HCT116 (cell line): ENCODE measurements around the gene MSI2. TPM values are rescaled to one million over a fixed set of nuclear protein-coding genes. Genes with fewer than 3 reads are reported as not detected.

Experiments
- ATAC-seq: fragments of 200-7000 bp; cut with Tn5 transposase; 2 replicates; pipeline ENCODE4 v1.9.1; 2020; ENCODE audit warnings: mild to moderate bottlenecking, moderate library complexity
- BruUV-seq: library from RNA; stranded (reverse); fragments of 400-500 nt; replicated peaks from 2 replicates; lab custom pipeline; 2021; lab: Mats Ljungman, UMichigan
- CTCF ChIA-PET: fragments of 300-600 bp; sonication (Branson Sonifier 250); formaldehyde crosslinking; loops from one replicate; lab custom pipeline; 2021; ENCODE audit warnings: antibody characterized with exemption; lab: Charles Lee
- POLR2A ChIA-PET: fragments of 300-600, 350-600 bp; sonication (Branson Sonifier 250); formaldehyde crosslinking; loops from one replicate; lab custom pipeline; 2021; ENCODE audit warnings: antibody characterized with exemption; lab: Charles Lee
- RAD21 ChIA-PET, 2 experiments: fragments of 300-600 bp; sonication (Branson Sonifier 250); formaldehyde crosslinking; loops; one replicate each; lab custom pipeline; 2023; ENCODE audit warnings: low total read pairs in 2 of 2; ENCODE audit not compliant: uncharacterized antibody in 2 of 2, unreplicated experiment in 2 of 2, low non-redundant PET in 1 of 2; lab: Charles Lee
- DNase-seq: peaks from one replicate; pipeline ENCODE4 v3.0.0-alpha.2; 2010; ENCODE audit warnings: low read depth, low spot score
- H2AFZ ChIP-seq: fragments of 200-600 bp; shearing (Covaris generic), sonication (generic); 2 replicates; pipeline ENCODE4 v1.6.1; 2017; ENCODE audit warnings: low read depth, mixed run types, mixed read lengths, antibody characterized with exemption, low read length; ENCODE audit not compliant: poor library complexity, severe bottlenecking
- H3K27ac ChIP-seq: 2 replicates; pipeline ENCODE4 v1.5.1; 2012; ENCODE audit warnings: low read depth, low read length
- H3K27me3 ChIP-seq: fragments of 200-600 bp; sonication (generic); 2 replicates; pipeline ENCODE4 v1.6.1; 2016; ENCODE audit warnings: mixed run types, low read length, mixed read lengths; ENCODE audit not compliant: insufficient read depth
- H3K36me3 ChIP-seq, 2 experiments: fragments of 200-500 bp in 1 of 2; fragments of 200-600 bp in 1 of 2; sonication (Bioruptor generic) in 1 of 2; sonication (generic) in 1 of 2; 2 replicates each; pipeline versions ENCODE4 v1.5.1 to v1.6.1; 2014 to 2016; ENCODE audit warnings: low read length in 2 of 2, inconsistent platforms in 1 of 2, mixed read lengths in 1 of 2, mixed run types in 1 of 2; ENCODE audit not compliant: insufficient read depth in 2 of 2, control insufficient read depth in 1 of 2
- H3K4me1 ChIP-seq, 2 experiments: fragments of 200-600 bp in 1 of 2; sonication (generic) in 1 of 2; 2 replicates each; pipeline versions ENCODE4 v1.5.1 to v1.6.1; 2012 to 2017; ENCODE audit warnings: low read length in 2 of 2, inconsistent platforms in 1 of 2, mild to moderate bottlenecking in 1 of 2, mixed read lengths in 1 of 2, mixed run types in 1 of 2, moderate library complexity in 1 of 2; ENCODE audit not compliant: insufficient read depth in 2 of 2, control insufficient read depth in 1 of 2
- H3K4me2 ChIP-seq: fragments of 200-600 bp; sonication (generic); 2 replicates; pipeline ENCODE4 v1.6.1; 2017; ENCODE audit warnings: mixed run types, low read length, mixed read lengths
- H3K4me3 ChIP-seq, 2 experiments: fragments of 200-600 bp in 1 of 2; sonication (generic) in 1 of 2; replicated peaks in 1 of 2; 2 replicates each; pipeline ENCODE4 v1.5.1; 2011 to 2016; ENCODE audit warnings: low read length in 2 of 2, control low read depth in 1 of 2, low read depth in 1 of 2, mild to moderate bottlenecking in 1 of 2, mixed read lengths in 1 of 2, mixed run types in 1 of 2
- H3K79me2 ChIP-seq: fragments of 200-600 bp; sonication (generic); 2 replicates; pipeline ENCODE4 v1.6.1; 2017; ENCODE audit warnings: mild to moderate bottlenecking, mixed run types, low read length, moderate library complexity, mixed read lengths; ENCODE audit not compliant: insufficient read depth
- H3K9ac ChIP-seq: fragments of 200-600 bp; sonication (generic); 2 replicates; pipeline ENCODE4 v1.6.1; 2016; ENCODE audit warnings: low read length, mixed read lengths
- H3K9me2 ChIP-seq: fragments of 200-600 bp; sonication (generic), shearing (Covaris generic); 2 replicates; pipeline ENCODE4 v1.6.1; 2017; ENCODE audit warnings: mixed run types, mild to moderate bottlenecking, moderate library complexity; ENCODE audit not compliant: insufficient read depth
- H3K9me3 ChIP-seq, 2 experiments: fragments of 200-500 bp in 1 of 2; fragments of 200-600 bp in 1 of 2; sonication (Bioruptor generic) in 1 of 2; sonication (generic) in 1 of 2; 2 replicates each; pipeline ENCODE4 v1.6.1; 2014 to 2017; ENCODE audit warnings: low read length in 2 of 2, mixed read lengths in 2 of 2, inconsistent platforms in 1 of 2, low read depth in 1 of 2, mild to moderate bottlenecking in 1 of 2, mixed run types in 1 of 2, moderate library complexity in 1 of 2; ENCODE audit not compliant: control insufficient read depth in 1 of 2, insufficient read depth in 1 of 2
- H4K20me1 ChIP-seq: fragments of 200-600 bp; sonication (generic), shearing (Covaris generic); 2 replicates; pipeline ENCODE4 v1.6.1; 2017; ENCODE audit warnings: mixed run types, mild to moderate bottlenecking, moderate library complexity; ENCODE audit not compliant: insufficient read depth
- ELF1 ChIP-seq: IDR thresholded peaks from 2 replicates; pipeline ENCODE4 v1.6.1; 2012; ENCODE audit warnings: low read depth, borderline replicate concordance
- EZH2 ChIP-seq: fragments of 200-600 bp; sonication (generic); IDR thresholded peaks from 2 replicates; pipeline ENCODE4 v1.6.1; 2017; ENCODE audit warnings: antibody characterized with exemption, mixed run types
- POLR2A ChIP-seq: IDR thresholded peaks from 2 replicates; pipeline ENCODE4 v1.7.0; 2011; ENCODE audit warnings: borderline replicate concordance; ENCODE audit not compliant: insufficient read depth, insufficient read length; ENCODE audit errors: extremely low read depth
- TCF7L2 ChIP-seq: IDR thresholded peaks from 2 replicates; pipeline ENCODE4 v1.7.0; 2011; ENCODE audit warnings: borderline replicate concordance, inconsistent platforms; ENCODE audit not compliant: insufficient read depth, insufficient read length; ENCODE audit errors: extremely low read depth
- YY1 ChIP-seq: IDR thresholded peaks from 2 replicates; pipeline ENCODE4 v1.6.1; 2011; ENCODE audit warnings: low read length, low read depth, moderate library complexity, mild to moderate bottlenecking; ENCODE audit not compliant: insufficient replicate concordance; ENCODE audit errors: extremely low read depth
- ZFX ChIP-seq: fragments of 450-650 bp; IDR thresholded peaks from 2 replicates; pipeline ENCODE4 v1.6.1; 2017
- intact Hi-C: fragments of 100-400 bp; cut with micrococcal nuclease; formaldehyde crosslinking; loops from 2 replicates; pipeline ENCODE4 v1.10.0; 2022
- total RNA-seq: library from RNA; stranded (reverse); gene quantifications from one replicate; pipeline ENCODE4 v1.2.1, GENCODE V29; 2021; ENCODE audit not compliant: unreplicated experiment
- TF ChIP-seq, protein P1 (sequence below): IDR thresholded peaks from 2 replicates; pipeline ENCODE4 v1.6.1; 2012; ENCODE audit warnings: low read depth
- TF ChIP-seq, protein P2 (sequence below): IDR thresholded peaks from 2 replicates; pipeline ENCODE4 v1.6.1; 2012

MSI2 gene
- total RNA-seq, 1 experiment from 2014 or later: 137 TPM

DNA sequence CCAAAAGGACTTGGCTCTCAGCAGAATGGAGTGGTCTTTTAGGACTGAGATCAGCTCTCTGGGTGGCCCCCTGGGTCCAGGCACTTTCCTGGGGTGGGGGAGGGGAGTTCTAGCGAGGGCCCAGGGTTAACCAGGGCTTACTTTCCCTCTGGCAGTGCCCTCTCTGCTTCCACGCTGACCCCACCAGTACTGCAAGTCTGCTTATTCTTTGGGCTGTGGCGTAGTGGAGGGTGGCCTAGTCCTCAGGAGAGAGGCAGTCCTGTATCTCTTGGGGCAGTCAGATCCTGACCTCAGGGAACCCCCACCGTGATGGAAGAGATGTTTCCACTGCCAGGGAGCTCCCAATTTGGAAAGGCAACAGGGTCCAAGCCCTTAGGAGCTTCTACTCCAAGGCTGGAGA is 409.4 kb downstream of the MSI2 start:
- Histone ChIP-seq H3K9ac (no peak overlapping the region), H3K4me3 (no peak overlapping the region), H3K36me3 (no peaks in the 10 kb centered on the region), H3K79me2 (no peaks in the 10 kb centered on the region), H3K27me3 (no peaks in the 10 kb centered on the region), H3K9me2 (no peaks in the 10 kb centered on the region), H3K4me1 (peaks cover 12 to 21% of the 10 kb centered on the region in 2 experiments), H2AFZ (no peak overlapping the region), H4K20me1 (no peaks in the 10 kb centered on the region), H3K4me2 (no peak overlapping the region), H3K27ac (no peak overlapping the region), H3K9me3 (no peaks in the 10 kb centered on the region)
- POLR2A ChIA-PET: no interaction called here
- no TSS peak for BruUV-seq
- ATAC-seq (no peak), DNase-seq (no peak)
- RAD21 ChIA-PET: no interaction called here
- CTCF ChIA-PET: no interaction called here
- TF ChIP-seq EZH2 (no peak), YY1 (no peak)
- TF ChIP-seq, protein P1, sequence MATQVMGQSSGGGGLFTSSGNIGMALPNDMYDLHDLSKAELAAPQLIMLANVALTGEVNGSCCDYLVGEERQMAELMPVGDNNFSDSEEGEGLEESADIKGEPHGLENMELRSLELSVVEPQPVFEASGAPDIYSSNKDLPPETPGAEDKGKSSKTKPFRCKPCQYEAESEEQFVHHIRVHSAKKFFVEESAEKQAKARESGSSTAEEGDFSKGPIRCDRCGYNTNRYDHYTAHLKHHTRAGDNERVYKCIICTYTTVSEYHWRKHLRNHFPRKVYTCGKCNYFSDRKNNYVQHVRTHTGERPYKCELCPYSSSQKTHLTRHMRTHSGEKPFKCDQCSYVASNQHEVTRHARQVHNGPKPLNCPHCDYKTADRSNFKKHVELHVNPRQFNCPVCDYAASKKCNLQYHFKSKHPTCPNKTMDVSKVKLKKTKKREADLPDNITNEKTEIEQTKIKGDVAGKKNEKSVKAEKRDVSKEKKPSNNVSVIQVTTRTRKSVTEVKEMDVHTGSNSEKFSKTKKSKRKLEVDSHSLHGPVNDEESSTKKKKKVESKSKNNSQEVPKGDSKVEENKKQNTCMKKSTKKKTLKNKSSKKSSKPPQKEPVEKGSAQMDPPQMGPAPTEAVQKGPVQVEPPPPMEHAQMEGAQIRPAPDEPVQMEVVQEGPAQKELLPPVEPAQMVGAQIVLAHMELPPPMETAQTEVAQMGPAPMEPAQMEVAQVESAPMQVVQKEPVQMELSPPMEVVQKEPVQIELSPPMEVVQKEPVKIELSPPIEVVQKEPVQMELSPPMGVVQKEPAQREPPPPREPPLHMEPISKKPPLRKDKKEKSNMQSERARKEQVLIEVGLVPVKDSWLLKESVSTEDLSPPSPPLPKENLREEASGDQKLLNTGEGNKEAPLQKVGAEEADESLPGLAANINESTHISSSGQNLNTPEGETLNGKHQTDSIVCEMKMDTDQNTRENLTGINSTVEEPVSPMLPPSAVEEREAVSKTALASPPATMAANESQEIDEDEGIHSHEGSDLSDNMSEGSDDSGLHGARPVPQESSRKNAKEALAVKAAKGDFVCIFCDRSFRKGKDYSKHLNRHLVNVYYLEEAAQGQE: no peak
- intact Hi-C loops: no loop called here

DNA sequence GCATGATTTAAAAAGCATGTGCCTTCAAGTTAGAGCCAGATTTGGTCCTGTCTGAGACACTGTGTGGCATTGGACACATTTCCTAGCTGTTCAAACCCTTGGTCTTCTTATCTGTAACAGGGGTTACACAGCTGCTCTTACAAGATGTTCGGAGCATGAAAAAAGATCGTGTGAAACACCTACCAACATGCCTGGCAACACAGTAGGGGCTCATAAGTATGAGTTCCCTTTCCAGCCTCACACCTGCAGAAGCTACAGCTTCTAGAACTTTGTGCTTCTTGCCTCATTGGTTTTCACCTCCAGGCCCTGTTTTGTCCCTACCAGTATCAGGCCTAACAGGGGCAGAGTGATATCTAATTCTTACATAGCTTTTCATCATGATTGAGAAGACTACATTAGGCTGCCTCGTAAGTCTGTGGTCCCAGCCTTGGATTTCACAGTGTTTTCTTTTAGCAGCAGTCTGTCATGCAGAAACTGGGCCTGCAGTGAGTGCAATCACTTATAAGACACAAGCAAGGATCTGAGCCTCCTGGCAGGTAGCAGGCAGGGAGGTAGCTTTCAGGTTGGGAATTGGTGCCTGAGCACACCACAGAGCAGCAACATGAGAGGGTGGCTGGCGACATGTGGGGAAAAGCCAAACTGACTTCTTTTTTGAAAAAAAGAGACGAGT is 410.0 kb downstream of the MSI2 start:
- Histone ChIP-seq H2AFZ (no peak overlapping the region), H3K9ac (no peak overlapping the region), H3K27ac (no peak overlapping the region)
- ChIA-PET RAD21 (no interaction called here), POLR2A (no interaction called here)
- TF ChIP-seq TCF7L2 (no peak), ZFX (no peak), POLR2A (no peak), ELF1 (no peak)
- TF ChIP-seq, protein P2, sequence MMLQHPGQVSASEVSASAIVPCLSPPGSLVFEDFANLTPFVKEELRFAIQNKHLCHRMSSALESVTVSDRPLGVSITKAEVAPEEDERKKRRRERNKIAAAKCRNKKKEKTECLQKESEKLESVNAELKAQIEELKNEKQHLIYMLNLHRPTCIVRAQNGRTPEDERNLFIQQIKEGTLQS: no peak
- TF ChIP-seq, all 23 proteins: peak for 0
- Histone ChIP-seq H3K79me2 (no peaks in the 10 kb centered on the region), H3K36me3 (no peaks in the 10 kb centered on the region), H3K9me3 (no peaks in the 10 kb centered on the region), H3K4me3 (no peak overlapping the region), H4K20me1 (no peaks in the 10 kb centered on the region), H3K27me3 (no peaks in the 10 kb centered on the region), H3K4me2 (no peak overlapping the region), H3K4me1 (peaks cover 12 to 21% of the 10 kb centered on the region in 2 experiments), H3K9me2 (no peaks in the 10 kb centered on the region)
- DNase-seq (no peak), ATAC-seq (no peak)
- BruUV-seq: no TSS peak
- CTCF ChIA-PET: interaction anchor here (0.8 kb wide), 1 partner anchor 423 kb away, joined by 3 read pairs; no protein-coding TSS in a partner anchor
- intact Hi-C loops: no loop called here
